ENCODE data around the gene CRPPA. TPM values are rescaled to one million over a fixed set of nuclear protein-coding genes. Genes with fewer than 3 reads are reported as not detected.
A peak's percentile ranks its signal among the peaks of the same experiment; 100 is the strongest.

Gene CRPPA
- total RNA-seq, 1 donor from 2014 or later, result 2.9 TPM

GRCh38 chr7:16399265-16399831, 22.0 kb downstream of the CRPPA start:
- H3K4me3 Mint-ChIP-seq, result no peak overlapping the region
- H3K27ac Mint-ChIP-seq, result no peak overlapping the region
- peaks cover 18% of the 10 kb centered on the region for H3K36me3 Mint-ChIP-seq
- H3K27me3 Mint-ChIP-seq, result no peaks in the 10 kb centered on the region
- TF ChIP-seq, protein P1, sequence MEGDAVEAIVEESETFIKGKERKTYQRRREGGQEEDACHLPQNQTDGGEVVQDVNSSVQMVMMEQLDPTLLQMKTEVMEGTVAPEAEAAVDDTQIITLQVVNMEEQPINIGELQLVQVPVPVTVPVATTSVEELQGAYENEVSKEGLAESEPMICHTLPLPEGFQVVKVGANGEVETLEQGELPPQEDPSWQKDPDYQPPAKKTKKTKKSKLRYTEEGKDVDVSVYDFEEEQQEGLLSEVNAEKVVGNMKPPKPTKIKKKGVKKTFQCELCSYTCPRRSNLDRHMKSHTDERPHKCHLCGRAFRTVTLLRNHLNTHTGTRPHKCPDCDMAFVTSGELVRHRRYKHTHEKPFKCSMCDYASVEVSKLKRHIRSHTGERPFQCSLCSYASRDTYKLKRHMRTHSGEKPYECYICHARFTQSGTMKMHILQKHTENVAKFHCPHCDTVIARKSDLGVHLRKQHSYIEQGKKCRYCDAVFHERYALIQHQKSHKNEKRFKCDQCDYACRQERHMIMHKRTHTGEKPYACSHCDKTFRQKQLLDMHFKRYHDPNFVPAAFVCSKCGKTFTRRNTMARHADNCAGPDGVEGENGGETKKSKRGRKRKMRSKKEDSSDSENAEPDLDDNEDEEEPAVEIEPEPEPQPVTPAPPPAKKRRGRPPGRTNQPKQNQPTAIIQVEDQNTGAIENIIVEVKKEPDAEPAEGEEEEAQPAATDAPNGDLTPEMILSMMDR (conservative IDR thresholded peaks at IDR 0.05), result no peak
- H3K9me3 Mint-ChIP-seq, result peaks cover 30% of the 10 kb centered on the region
- no peak for DNase-seq (ENCODE audit: extremely low spot score, unreplicated experiment)
- no peaks in the 10 kb centered on the region for H3K4me1 Mint-ChIP-seq (ENCODE audit: unreplicated experiment)

DNA sequence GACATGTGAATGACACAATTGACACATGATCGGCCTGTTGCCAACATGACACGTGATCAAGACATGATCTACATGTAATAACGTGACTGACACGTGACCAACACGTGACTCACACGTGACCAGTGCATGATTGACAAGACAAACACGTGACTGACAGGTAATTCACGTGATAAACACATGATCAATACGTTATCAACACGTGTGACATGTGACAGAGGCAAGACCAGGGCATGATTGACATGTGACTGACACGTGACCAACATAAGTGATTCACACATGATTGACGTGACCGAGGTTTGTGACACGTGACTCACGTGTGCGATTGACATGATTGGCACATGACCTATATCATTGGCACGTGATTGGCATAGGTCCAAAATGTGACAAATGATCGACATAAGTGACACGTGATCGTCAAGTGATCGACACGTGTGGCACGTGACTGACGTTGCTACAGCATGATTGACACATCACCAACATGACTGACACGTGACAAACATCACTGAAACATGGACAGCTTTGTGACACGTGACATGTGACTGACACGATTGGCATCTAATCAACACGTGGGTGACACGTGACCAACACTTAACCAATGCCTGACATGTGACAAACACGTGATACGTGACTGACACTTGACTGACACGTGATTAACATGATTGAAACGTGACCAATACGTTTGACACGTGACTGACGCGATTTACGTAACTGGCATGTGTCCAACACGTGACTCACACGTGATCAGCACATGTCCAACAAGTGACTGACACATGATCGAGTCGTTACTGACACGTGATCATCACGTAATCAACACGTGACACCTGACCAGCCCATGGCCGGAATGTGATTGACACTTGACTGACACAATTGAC, 23.0 kb downstream of the CRPPA start:
- Mint-ChIP-seq H3K27me3 (no peaks in the 10 kb centered on the region), H3K9me3 (peaks cover 34% of the 10 kb centered on the region), H3K36me3 (peaks cover 18% of the 10 kb centered on the region), H3K4me3 (no peak overlapping the region), H3K27ac (no peak overlapping the region), H3K4me1 (ENCODE audit: unreplicated experiment) (no peaks in the 10 kb centered on the region)
- DNase-seq (ENCODE audit: extremely low spot score, unreplicated experiment), result no peak
- TF ChIP-seq, protein P1 (conservative IDR thresholded peaks at IDR 0.05), result no peak

DNA sequence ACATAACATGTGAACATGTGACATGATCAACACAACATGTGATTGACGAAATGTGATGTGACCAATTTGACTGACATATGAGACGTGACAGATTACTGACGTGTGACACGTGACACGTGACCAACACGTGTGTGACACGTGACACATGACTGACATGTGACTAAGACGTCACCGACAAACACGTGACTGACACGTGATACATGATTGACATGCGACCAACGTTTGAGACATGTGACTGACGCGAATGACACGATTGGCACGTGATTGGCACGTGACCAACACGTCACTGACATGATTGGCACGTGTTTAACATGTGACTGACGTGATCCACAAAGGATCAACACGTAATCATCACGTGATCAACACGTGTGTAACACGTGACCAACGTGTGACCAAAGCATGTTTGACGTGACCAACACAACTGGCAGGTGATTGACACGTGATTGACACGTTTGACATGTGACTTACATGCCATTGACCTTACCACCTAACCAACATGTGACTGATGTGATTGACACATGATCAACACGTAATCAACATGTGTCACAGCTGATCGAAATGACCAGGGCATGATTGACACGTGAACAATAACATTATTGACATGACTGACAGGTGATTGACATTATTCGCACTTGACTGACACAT, 23.7 kb downstream of the CRPPA start:
- H3K4me1 Mint-ChIP-seq (ENCODE audit: unreplicated experiment), result no peaks in the 10 kb centered on the region
- TF ChIP-seq, protein P1 (conservative IDR thresholded peaks at IDR 0.05), result no peak
- peaks cover 18% of the 10 kb centered on the region for H3K36me3 Mint-ChIP-seq
- peaks cover 27% of the 10 kb centered on the region for H3K9me3 Mint-ChIP-seq
- H3K27ac Mint-ChIP-seq, result no peak overlapping the region
- H3K27me3 Mint-ChIP-seq, result no peaks in the 10 kb centered on the region
- no peak for DNase-seq (ENCODE audit: extremely low spot score, unreplicated experiment)
- peak overlapping the region; percentile 20 for H3K4me3 Mint-ChIP-seq

DNA sequence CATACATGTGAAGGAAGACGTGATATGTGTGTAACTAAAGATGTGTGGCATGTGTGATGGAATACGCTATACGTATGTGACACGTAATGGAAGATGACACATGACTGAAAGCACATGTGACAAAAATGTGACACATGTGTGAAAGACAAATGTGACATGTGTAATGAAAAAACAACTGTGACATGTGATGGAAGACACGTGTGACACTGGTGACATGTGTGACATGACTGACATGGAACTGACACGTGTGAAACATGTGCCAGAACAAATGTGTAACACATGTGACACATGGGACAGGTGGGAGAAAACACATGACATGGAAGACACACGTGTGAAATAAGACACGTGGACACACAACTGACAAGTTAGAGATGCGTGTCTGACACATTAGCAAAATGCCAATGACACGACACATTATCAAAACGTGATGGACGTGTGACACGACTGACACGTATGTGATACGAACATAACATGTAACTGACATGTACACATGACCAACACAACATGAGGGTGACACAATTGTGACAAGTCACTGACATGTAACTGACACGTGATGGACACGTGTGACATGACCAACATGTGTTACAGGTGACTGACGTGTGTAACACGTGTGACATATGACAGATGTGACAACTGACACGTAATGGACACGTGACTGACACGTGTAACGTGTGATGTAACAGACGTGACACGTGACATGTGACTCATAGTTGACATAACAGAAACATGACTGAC, 24.4 kb downstream of the CRPPA start:
- H3K27me3 Mint-ChIP-seq, result no peaks in the 10 kb centered on the region
- H3K4me3 Mint-ChIP-seq, result peak overlapping the region; percentile 20
- TF ChIP-seq, protein P1 (conservative IDR thresholded peaks at IDR 0.05), result no peak
- H3K9me3 Mint-ChIP-seq, result peaks cover 20% of the 10 kb centered on the region
- H3K27ac Mint-ChIP-seq, result peak overlapping the region; percentile 55
- no peak for DNase-seq (ENCODE audit: extremely low spot score, unreplicated experiment)
- H3K36me3 Mint-ChIP-seq, result peaks cover 18% of the 10 kb centered on the region
- no peaks in the 10 kb centered on the region for H3K4me1 Mint-ChIP-seq (ENCODE audit: unreplicated experiment)

- Mint-ChIP-seq H3K27me3 (no peaks in the 10 kb centered on the region), H3K27ac (no peak overlapping the region), H3K36me3 (peaks cover 14% of the 10 kb centered on the region), H3K9me3 (peaks cover 13% of the 10 kb centered on the region), H3K4me3 (no peak overlapping the region), H3K4me1 (ENCODE audit: unreplicated experiment) (no peaks in the 10 kb centered on the region)
- DNase-seq (ENCODE audit: extremely low spot score, unreplicated experiment), result no peak
- TF ChIP-seq, protein P1 (conservative IDR thresholded peaks at IDR 0.05), result no peak
Measured at GRCh38 chr7:16395121-16395520, 26.2 kb downstream of the CRPPA start.
